ENCODE measurements around the gene ZNF618. TPM values are rescaled to one million over a fixed set of nuclear protein-coding genes. Genes with fewer than 3 reads are reported as not detected.

The ZNF618 gene
- total RNA-seq, 1 experiment from 2014 or later: 22.0 TPM

DNA sequence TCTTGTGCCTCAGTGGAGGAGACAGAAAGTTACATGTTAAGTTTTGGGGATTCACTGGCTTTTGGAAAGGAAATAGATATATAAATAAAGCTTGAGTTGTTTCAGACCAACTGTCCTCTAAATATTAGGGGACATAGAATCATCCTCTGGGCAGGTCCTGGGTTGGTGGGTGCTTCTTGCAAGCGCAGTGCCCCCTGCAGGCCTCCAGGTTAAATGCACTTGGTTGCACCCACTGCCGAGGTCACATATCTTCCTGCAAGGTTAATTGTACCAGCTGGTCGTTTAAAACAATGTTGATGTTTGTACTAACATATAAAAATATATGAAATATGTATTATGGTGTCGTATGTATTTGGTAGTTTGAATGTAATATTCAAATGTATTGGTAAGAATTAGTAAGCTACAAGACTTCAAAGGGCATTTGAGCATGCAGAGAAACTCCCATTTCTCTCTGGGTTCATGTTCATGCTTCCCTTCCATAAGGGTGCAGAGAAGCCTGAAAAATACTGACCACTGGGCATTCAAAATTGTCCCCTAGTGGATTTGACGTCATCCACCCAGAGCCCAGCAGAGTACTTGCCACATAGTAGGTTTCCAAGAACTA is 87.0 kb downstream of the ZNF618 start:
- CTCF ChIA-PET: interaction anchor here (0.6 to 2.0 kb wide), 18 partner anchors 10 to 246 kb away, joined by 3 to 11 read pairs (median 3); no protein-coding TSS in a partner anchor
- H3K36me3 Mint-ChIP-seq: no peaks in the 10 kb centered on the region
- no peak overlapping the region for H3K27ac Mint-ChIP-seq
- no peak overlapping the region for H3K4me3 Mint-ChIP-seq
- TF ChIP-seq SMAD4 (CRISPR knock-in tag; IDR thresholded peaks at IDR 0.05): no peak
- no peak for TF ChIP-seq NFE2L1 (CRISPR knock-in tag; IDR thresholded peaks at IDR 0.05)
- TF ChIP-seq AFF4 (CRISPR knock-in tag; IDR thresholded peaks at IDR 0.05; ENCODE audit: borderline replicate concordance): no peak
- TF ChIP-seq, protein P1, sequence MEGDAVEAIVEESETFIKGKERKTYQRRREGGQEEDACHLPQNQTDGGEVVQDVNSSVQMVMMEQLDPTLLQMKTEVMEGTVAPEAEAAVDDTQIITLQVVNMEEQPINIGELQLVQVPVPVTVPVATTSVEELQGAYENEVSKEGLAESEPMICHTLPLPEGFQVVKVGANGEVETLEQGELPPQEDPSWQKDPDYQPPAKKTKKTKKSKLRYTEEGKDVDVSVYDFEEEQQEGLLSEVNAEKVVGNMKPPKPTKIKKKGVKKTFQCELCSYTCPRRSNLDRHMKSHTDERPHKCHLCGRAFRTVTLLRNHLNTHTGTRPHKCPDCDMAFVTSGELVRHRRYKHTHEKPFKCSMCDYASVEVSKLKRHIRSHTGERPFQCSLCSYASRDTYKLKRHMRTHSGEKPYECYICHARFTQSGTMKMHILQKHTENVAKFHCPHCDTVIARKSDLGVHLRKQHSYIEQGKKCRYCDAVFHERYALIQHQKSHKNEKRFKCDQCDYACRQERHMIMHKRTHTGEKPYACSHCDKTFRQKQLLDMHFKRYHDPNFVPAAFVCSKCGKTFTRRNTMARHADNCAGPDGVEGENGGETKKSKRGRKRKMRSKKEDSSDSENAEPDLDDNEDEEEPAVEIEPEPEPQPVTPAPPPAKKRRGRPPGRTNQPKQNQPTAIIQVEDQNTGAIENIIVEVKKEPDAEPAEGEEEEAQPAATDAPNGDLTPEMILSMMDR (IDR thresholded peaks at IDR 0.05): peak; percentile 82
- H3K27me3 Mint-ChIP-seq (ENCODE audit: low read depth): no peaks in the 10 kb centered on the region
- POLR2A ChIA-PET: no interaction called here
- peaks cover 18% of the 10 kb centered on the region for H3K4me1 Mint-ChIP-seq
- no peaks in the 10 kb centered on the region for H3K9me3 Mint-ChIP-seq
- DNase-seq (ENCODE audit: low spot score): peak; percentile 78
- peak; percentile 82 for ATAC-seq

DNA sequence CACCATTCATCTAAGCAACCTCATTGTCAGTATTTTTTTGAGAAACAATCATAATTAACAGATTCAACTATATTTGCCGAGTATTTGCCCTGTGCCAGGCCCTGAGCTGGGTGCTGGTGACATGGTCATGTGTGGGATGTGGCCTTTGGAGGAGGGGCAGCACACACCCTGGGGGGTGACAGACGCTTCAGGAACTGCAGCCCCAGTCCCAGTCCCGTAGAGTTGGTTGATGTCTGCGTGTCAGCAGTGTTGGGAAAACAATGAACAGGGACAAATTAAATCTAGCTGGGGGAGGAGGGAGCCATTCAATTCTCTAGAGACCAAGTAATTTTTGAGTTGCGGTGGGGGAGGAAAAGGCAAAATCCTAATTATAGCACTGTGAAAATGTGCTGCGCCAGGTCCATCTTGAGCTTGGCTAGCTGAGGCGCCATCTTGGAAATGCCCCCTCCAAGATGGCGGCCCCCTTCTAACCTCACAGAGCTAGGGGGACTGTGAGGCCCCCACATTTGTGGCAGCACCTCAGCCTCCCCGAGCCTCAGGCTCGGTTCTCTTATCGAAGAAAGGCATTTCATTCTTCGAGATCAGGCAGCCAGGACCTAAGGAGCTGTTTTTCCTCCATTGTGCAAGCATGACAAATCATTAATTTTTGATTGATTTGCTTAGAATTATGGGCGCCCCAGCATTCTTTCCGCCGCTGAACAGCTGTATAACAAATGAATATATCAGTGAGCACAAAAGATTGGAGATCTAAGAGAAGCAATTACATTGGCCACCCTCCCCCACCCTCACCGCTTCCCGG is 87.8 kb downstream of the ZNF618 start:
- Mint-ChIP-seq H3K27ac (no peak overlapping the region), H3K4me1 (peaks cover 16% of the 10 kb centered on the region), H3K27me3 (ENCODE audit: low read depth) (no peaks in the 10 kb centered on the region), H3K4me3 (no peak overlapping the region), H3K9me3 (no peaks in the 10 kb centered on the region), H3K36me3 (0 out of 2 replicates have a peak, but pooled peaks cover under 1% of the 10 kb centered on the region)
- POLR2A ChIA-PET: no interaction called here
- DNase-seq (ENCODE audit: low spot score) (no peak), ATAC-seq (no peak)
- CTCF ChIA-PET: interaction anchor here (0.6 to 2.0 kb wide), 17 partner anchors 9 to 247 kb away, joined by 3 to 11 read pairs (median 3); no protein-coding TSS in a partner anchor
- TF ChIP-seq, protein P2, sequence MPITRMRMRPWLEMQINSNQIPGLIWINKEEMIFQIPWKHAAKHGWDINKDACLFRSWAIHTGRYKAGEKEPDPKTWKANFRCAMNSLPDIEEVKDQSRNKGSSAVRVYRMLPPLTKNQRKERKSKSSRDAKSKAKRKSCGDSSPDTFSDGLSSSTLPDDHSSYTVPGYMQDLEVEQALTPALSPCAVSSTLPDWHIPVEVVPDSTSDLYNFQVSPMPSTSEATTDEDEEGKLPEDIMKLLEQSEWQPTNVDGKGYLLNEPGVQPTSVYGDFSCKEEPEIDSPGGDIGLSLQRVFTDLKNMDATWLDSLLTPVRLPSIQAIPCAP (CRISPR knock-in tag; IDR thresholded peaks at IDR 0.05): no peak
- TF ChIP-seq TEAD4 (CRISPR knock-in tag; IDR thresholded peaks at IDR 0.05): no peak
- TF ChIP-seq, protein P3, sequence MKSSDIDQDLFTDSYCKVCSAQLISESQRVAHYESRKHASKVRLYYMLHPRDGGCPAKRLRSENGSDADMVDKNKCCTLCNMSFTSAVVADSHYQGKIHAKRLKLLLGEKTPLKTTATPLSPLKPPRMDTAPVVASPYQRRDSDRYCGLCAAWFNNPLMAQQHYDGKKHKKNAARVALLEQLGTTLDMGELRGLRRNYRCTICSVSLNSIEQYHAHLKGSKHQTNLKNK (CRISPR knock-in tag; IDR thresholded peaks at IDR 0.05): no peak
- no peak for TF ChIP-seq USF1 (CRISPR knock-in tag; IDR thresholded peaks at IDR 0.05)
- no peak for TF ChIP-seq AR (CRISPR knock-in tag; IDR thresholded peaks at IDR 0.05)
- TF ChIP-seq TCF7 (CRISPR knock-in tag; IDR thresholded peaks at IDR 0.05; ENCODE audit: low read depth): no peak
- no peak for TF ChIP-seq ZNF425 (CRISPR knock-in tag; conservative IDR thresholded peaks at IDR 0.05)
- TF ChIP-seq MAX (CRISPR knock-in tag; IDR thresholded peaks at IDR 0.05): no peak
- no peak for TF ChIP-seq NFATC4 (CRISPR knock-in tag; IDR thresholded peaks at IDR 0.05)
- no peak for TF ChIP-seq ZNF416 (CRISPR knock-in tag; IDR thresholded peaks at IDR 0.05)
- no peak for TF ChIP-seq ZNF317 (CRISPR knock-in tag; IDR thresholded peaks at IDR 0.05; ENCODE audit: borderline replicate concordance, low read depth)
- no peak for TF ChIP-seq SOX15 (CRISPR knock-in tag; IDR thresholded peaks at IDR 0.05)
- no peak for TF ChIP-seq ZNF138 (CRISPR knock-in tag; conservative IDR thresholded peaks at IDR 0.05)
- no peak for TF ChIP-seq CREB1 (CRISPR knock-in tag; IDR thresholded peaks at IDR 0.05)
- no peak for TF ChIP-seq TEAD1 (CRISPR knock-in tag; IDR thresholded peaks at IDR 0.05)
